ENCODE results near the gene NTF4. TPM values are rescaled to one million over a fixed set of nuclear protein-coding genes. Genes with fewer than 3 reads are reported as not detected.

The NTF4 gene
- total and polyA plus RNA-seq, 2 of the 8 experiments (the other 6 are each of a cell fraction or from before 2014, with no cell fraction given): 3.1 to 6.5 TPM

DNA sequence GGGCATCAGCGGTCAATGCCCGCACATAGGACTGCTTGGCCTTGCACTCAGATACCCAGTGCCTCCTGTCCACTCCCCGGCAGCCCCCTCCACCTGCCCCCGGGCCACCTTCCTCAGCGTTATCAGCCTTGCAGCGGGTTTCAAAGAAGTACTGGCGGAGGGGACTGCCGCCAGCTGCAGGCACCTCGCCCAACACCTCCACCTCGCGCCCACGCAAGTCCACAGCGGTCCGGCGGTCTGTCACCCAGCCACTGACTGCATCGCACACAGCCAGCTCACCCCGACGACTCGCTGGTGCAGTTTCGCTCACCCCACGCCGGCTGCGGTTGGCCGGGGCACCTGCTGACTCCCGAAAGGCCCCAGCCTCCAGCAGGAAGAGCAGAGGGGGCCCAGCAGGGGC lies 3.2 kb downstream of the NTF4 start (continued):
- TF ChIP-seq RAD21 (IDR thresholded peaks at IDR 0.05 in 1 of 2, conservative IDR thresholded peaks at IDR 0.05 in 1 of 2; ENCODE audit: low read depth in 2 of 2, low read length in 2 of 2): no peak
- no peak for TF ChIP-seq MAFK (IDR thresholded peaks at IDR 0.05; ENCODE audit: low read depth, low read length)
- TF ChIP-seq CTBP2 (IDR thresholded peaks at IDR 0.05; ENCODE audit: borderline replicate concordance, insufficient read depth, insufficient read length, low read length): no peak

Data from H1 (cell line).